H9 (cell line): ENCODE measurements around the gene LRFN2. TPM values are rescaled to one million over a fixed set of nuclear protein-coding genes. Genes with fewer than 3 reads are reported as not detected.

Experiments used
- DNase-seq: peaks from one replicate; pipeline ENCODE4 v3.0.0-alpha.2; 2017
- H2AFZ ChIP-seq: one replicate; pipeline ENCODE4 v1.6.1; 2013; ENCODE audit warnings: mild to moderate bottlenecking, low read length, control low read depth, moderate library complexity
- H2AK5ac ChIP-seq: 2 replicates; pipeline ENCODE4 v1.6.1; 2013; ENCODE audit warnings: low read length, control low read depth, mixed read lengths; ENCODE audit not compliant: insufficient read length
- H2BK120ac ChIP-seq: one replicate; pipeline ENCODE4 v1.6.1; 2013; ENCODE audit warnings: low read depth, mild to moderate bottlenecking, low read length, control low read depth, inconsistent platforms; ENCODE audit not compliant: poor library complexity, severe bottlenecking
- H2BK12ac ChIP-seq: 2 replicates; pipeline ENCODE4 v1.6.1; 2013; ENCODE audit warnings: low read length, control low read depth, mixed read lengths, low read depth; ENCODE audit not compliant: insufficient read length
- H2BK15ac ChIP-seq: 2 replicates; pipeline ENCODE4 v1.6.1; 2013; ENCODE audit warnings: low read depth, low read length, control low read depth
- H2BK20ac ChIP-seq: one replicate; pipeline ENCODE4 v1.6.1; 2013; ENCODE audit warnings: low read depth, mild to moderate bottlenecking, low read length, control low read depth, inconsistent platforms; ENCODE audit not compliant: poor library complexity, severe bottlenecking
- H2BK5ac ChIP-seq: 2 replicates; pipeline ENCODE4 v1.6.1; 2013; ENCODE audit warnings: low read length, control low read depth, mixed read lengths; ENCODE audit not compliant: insufficient read length
- H3K14ac ChIP-seq: 2 replicates; pipeline ENCODE4 v1.6.1; 2013; ENCODE audit warnings: low read length, control low read depth; ENCODE audit not compliant: insufficient read depth
- H3K18ac ChIP-seq: 2 replicates; pipeline ENCODE4 v1.6.1; 2013; ENCODE audit warnings: low read depth, mild to moderate bottlenecking, mixed read lengths, low read length, control low read depth; ENCODE audit not compliant: insufficient read length
- H3K23ac ChIP-seq: 2 replicates; pipeline ENCODE4 v1.6.1; 2013; ENCODE audit warnings: low read length, control low read depth, mixed read lengths, low read depth; ENCODE audit not compliant: insufficient read length
- H3K23me2 ChIP-seq: 2 replicates; pipeline ENCODE4 v1.6.1; 2013; ENCODE audit warnings: low read depth, mild to moderate bottlenecking, mixed read lengths, low read length, control low read depth; ENCODE audit not compliant: insufficient read length, poor library complexity, severe bottlenecking
- H3K27ac ChIP-seq: 2 replicates; pipeline ENCODE4 v1.5.1; 2013; ENCODE audit warnings: low read length, control low read depth, mixed read lengths, low read depth; ENCODE audit not compliant: insufficient read length
- H3K27me3 ChIP-seq: 2 replicates; pipeline ENCODE4 v1.6.1; 2013; ENCODE audit warnings: low read length, control low read depth, inconsistent platforms; ENCODE audit not compliant: insufficient read depth
- H3K4ac ChIP-seq: 2 replicates; pipeline ENCODE4 v1.6.1; 2013; ENCODE audit warnings: low read depth, mild to moderate bottlenecking, control low read depth, inconsistent platforms, low read length, moderate library complexity
- H3K4me1 ChIP-seq: 2 replicates; pipeline ENCODE4 v1.6.1; 2013; ENCODE audit warnings: low read length, control low read depth, inconsistent platforms; ENCODE audit not compliant: insufficient read depth
- H3K4me2 ChIP-seq: 2 replicates; pipeline ENCODE4 v1.6.1; 2013; ENCODE audit warnings: low read length, control low read depth, mixed read lengths; ENCODE audit not compliant: insufficient read length, insufficient read depth
- H3K56ac ChIP-seq: 2 replicates; pipeline ENCODE4 v1.6.1; 2013; ENCODE audit warnings: low read depth, mild to moderate bottlenecking, mixed read lengths, low read length, control low read depth; ENCODE audit not compliant: insufficient read length
- H3K79me1 ChIP-seq: 2 replicates; pipeline ENCODE4 v1.6.1; 2013; ENCODE audit warnings: low read depth, mild to moderate bottlenecking, moderate library complexity, low read length, control low read depth, inconsistent platforms; ENCODE audit not compliant: insufficient read depth, poor library complexity, severe bottlenecking
- H3K79me2 ChIP-seq: 2 replicates; pipeline ENCODE4 v1.6.1; 2013; ENCODE audit warnings: low read length, control low read depth, inconsistent platforms; ENCODE audit not compliant: insufficient read depth
- H3K9ac ChIP-seq: 2 replicates; pipeline ENCODE4 v1.6.1; 2013; ENCODE audit warnings: low read length, control low read depth, mixed read lengths; ENCODE audit not compliant: insufficient read length; ENCODE audit errors: extremely low read depth
- H3K9me3 ChIP-seq: one replicate; pipeline ENCODE4 v1.6.1; 2013; ENCODE audit warnings: low read depth, low read length, inconsistent platforms; ENCODE audit not compliant: control insufficient read depth
- H3T11ph ChIP-seq: one replicate; pipeline ENCODE4 v1.6.1; 2013; ENCODE audit warnings: mild to moderate bottlenecking, low read length, control low read depth, inconsistent platforms
- H4K20me1 ChIP-seq: one replicate; pipeline ENCODE4 v1.6.1; 2013; ENCODE audit not compliant: control insufficient read depth, insufficient read length, insufficient read depth
- H4K5ac ChIP-seq: 2 replicates; pipeline ENCODE4 v1.6.1; 2013; ENCODE audit warnings: low read depth, mild to moderate bottlenecking, mixed read lengths, low read length, control low read depth; ENCODE audit not compliant: insufficient read length
- H4K8ac ChIP-seq: replicated peaks from 2 replicates; pipeline ENCODE4 v1.6.1; 2013; ENCODE audit warnings: low read length, control low read depth, mixed read lengths, low read depth; ENCODE audit not compliant: insufficient read length
- H4K91ac ChIP-seq: 2 replicates; pipeline ENCODE4 v1.6.1; 2013; ENCODE audit warnings: low read depth, mild to moderate bottlenecking, moderate library complexity, mixed read lengths, low read length, control low read depth; ENCODE audit not compliant: insufficient read length
- H3K27ac Mint-ChIP-seq, 3 experiments: 2 replicates in 2 of 3; 3 replicates in 1 of 3; pipeline ENCODE4 v1.8.0; 2020 to 2021; ENCODE audit warnings: mixed read lengths in 3 of 3, mild to moderate bottlenecking in 1 of 3, moderate library complexity in 1 of 3
- H3K27me3 Mint-ChIP-seq: 2 replicates; pipeline ENCODE4 v1.8.0; 2021; ENCODE audit warnings: low read depth, mild to moderate bottlenecking, moderate library complexity, mixed read lengths
- H3K36me3 Mint-ChIP-seq, 3 experiments: 2 replicates in 2 of 3; 3 replicates in 1 of 3; pipeline ENCODE4 v1.8.0; 2020 to 2021; ENCODE audit warnings: low read depth in 3 of 3, mixed read lengths in 3 of 3; ENCODE audit not compliant: insufficient read depth in 1 of 3
- H3K4me1 Mint-ChIP-seq, 2 experiments: 2 replicates each; pipeline ENCODE4 v1.8.0; 2020; ENCODE audit warnings: mixed read lengths in 2 of 2
- H3K4me3 Mint-ChIP-seq, 2 experiments: 2 replicates in 1 of 2; 3 replicates in 1 of 2; pipeline ENCODE4 v1.8.0; 2020 to 2021; ENCODE audit warnings: mild to moderate bottlenecking in 2 of 2, mixed read lengths in 2 of 2, moderate library complexity in 1 of 2
- H3K9me3 Mint-ChIP-seq, 2 experiments: 2 replicates in 1 of 2; 3 replicates in 1 of 2; pipeline ENCODE4 v1.8.0; 2020; ENCODE audit warnings: mild to moderate bottlenecking in 2 of 2, mixed read lengths in 2 of 2, moderate library complexity in 1 of 2
- WGBS: extraction: QIAGEN DNeasy Blood & Tissue Kit; methylation state at CpG from one replicate; pipeline ENCODE4 v1.1.7; 2013; ENCODE audit warnings: missing lambda C conversion rate, low lambda C conversion rate, mixed read lengths; ENCODE audit not compliant: insufficient read length; ENCODE audit errors: extremely low coverage; 5-methylcytosine and 5-hydroxymethylcytosine counted together
- total RNA-seq: library from RNA; stranded (reverse); gene quantifications from 2 replicates; pipeline ENCODE4 v1.2.1, GENCODE V29; 2021
- TF ChIP-seq, protein P1 (sequence below): fragments of 200-600 bp; sonication (generic); conservative IDR thresholded peaks from 3 replicates; pipeline ENCODE4 v1.8.0; 2021; ENCODE audit warnings: antibody characterized with exemption, mild to moderate bottlenecking

The LRFN2 gene
- total RNA-seq, 1 experiment from 2014 or later: 0.11 TPM

DNA sequence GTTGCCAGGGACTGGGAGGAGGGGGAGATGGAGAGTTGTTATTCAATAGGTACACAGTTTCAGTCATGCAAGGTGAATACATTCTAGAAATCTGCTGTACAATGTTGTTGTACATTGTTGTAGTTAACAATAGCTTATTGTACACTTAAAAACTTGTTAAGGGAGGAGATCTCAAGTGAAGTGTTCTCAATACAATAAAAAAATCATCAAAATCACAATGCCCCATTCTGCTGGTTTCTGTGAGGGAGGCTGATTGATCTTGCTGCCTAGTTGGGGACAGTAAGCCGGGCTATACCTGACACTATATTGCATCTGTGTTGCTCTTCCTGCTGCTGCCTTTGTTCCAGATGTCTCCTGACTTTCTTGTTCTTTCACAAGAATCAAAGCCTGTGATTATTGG lies 232.1 kb downstream of the LRFN2 start:
- H3K56ac ChIP-seq: no peak overlapping the region
- H3K4me1 ChIP-seq: peaks cover 15% of the 10 kb centered on the region; the same call in 1 of the 2 replicates
- H3K4ac ChIP-seq: no peak overlapping the region
- H2BK20ac ChIP-seq: no peak overlapping the region
- H3K18ac ChIP-seq: no peak overlapping the region
- H2AFZ ChIP-seq: no peak overlapping the region
- H3K27ac ChIP-seq: no peak overlapping the region
- H3K14ac ChIP-seq: no peak overlapping the region
- peaks cover 3% of the 10 kb centered on the region for H3K23me2 ChIP-seq
- Mint-ChIP-seq H3K9me3 (peaks cover 0 to 3% of the 10 kb centered on the region in 2 experiments; a peak in 1 of 5 replicates), H3K4me3 (no peak overlapping the region), H3K36me3 (0 out of 7 replicates have a peak, but pooled peaks cover 0 to 5% (median 0%) of the 10 kb centered on the region in 3 experiments), H3K27me3 (no peaks in the 10 kb centered on the region), H3K4me1 (peaks cover 17 to 20% of the 10 kb centered on the region in 2 experiments), H3K27ac (no peak overlapping the region; a peak in 1 of 7 replicates)
- WGBS: no CpG with 5 or more reads among the region's 1 CpG
- no peak overlapping the region for H3T11ph ChIP-seq
- H3K23ac ChIP-seq: no peak overlapping the region
- H4K20me1 ChIP-seq: no peaks in the 10 kb centered on the region
- no peak overlapping the region for H4K91ac ChIP-seq
- no peaks in the 10 kb centered on the region for H3K79me2 ChIP-seq
- no peak overlapping the region for H3K9ac ChIP-seq
- no peak overlapping the region for H2BK15ac ChIP-seq
- H3K27me3 ChIP-seq: no peaks in the 10 kb centered on the region
- H3K9me3 ChIP-seq: no peaks in the 10 kb centered on the region
- no peak overlapping the region for H2BK5ac ChIP-seq
- TF ChIP-seq, protein P1, sequence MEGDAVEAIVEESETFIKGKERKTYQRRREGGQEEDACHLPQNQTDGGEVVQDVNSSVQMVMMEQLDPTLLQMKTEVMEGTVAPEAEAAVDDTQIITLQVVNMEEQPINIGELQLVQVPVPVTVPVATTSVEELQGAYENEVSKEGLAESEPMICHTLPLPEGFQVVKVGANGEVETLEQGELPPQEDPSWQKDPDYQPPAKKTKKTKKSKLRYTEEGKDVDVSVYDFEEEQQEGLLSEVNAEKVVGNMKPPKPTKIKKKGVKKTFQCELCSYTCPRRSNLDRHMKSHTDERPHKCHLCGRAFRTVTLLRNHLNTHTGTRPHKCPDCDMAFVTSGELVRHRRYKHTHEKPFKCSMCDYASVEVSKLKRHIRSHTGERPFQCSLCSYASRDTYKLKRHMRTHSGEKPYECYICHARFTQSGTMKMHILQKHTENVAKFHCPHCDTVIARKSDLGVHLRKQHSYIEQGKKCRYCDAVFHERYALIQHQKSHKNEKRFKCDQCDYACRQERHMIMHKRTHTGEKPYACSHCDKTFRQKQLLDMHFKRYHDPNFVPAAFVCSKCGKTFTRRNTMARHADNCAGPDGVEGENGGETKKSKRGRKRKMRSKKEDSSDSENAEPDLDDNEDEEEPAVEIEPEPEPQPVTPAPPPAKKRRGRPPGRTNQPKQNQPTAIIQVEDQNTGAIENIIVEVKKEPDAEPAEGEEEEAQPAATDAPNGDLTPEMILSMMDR: no peak
- no peak overlapping the region for H4K8ac ChIP-seq
- no peak overlapping the region for H3K4me2 ChIP-seq
- no peak for DNase-seq
- H2BK12ac ChIP-seq: no peak overlapping the region
- no peaks in the 10 kb centered on the region for H3K79me1 ChIP-seq
- H2AK5ac ChIP-seq: no peak overlapping the region
- no peak overlapping the region for H4K5ac ChIP-seq
- H2BK120ac ChIP-seq: no peak overlapping the region
